Upper lobe of right lung (tissue), 1 donor: ENCODE data around the gene SMARCB1. TPM values are rescaled to one million over a fixed set of nuclear protein-coding genes. Genes with fewer than 3 reads are reported as not detected.
A peak's percentile ranks its signal among the peaks of the same experiment; 100 is the strongest.

Experiments used
- ATAC-seq: fragments of 200-7000 bp; cut with Tn5 transposase; one replicate; pipeline ENCODE4 v1.9.1; 2020; ENCODE audit warnings: mild to moderate bottlenecking, moderate library complexity
- DNase-seq: peaks from one replicate; pipeline ENCODE4 v3.0.0-alpha.2; 2020
- H3K27ac ChIP-seq: fragments of 200-600 bp; one replicate; pipeline ENCODE4 v1.8.0; 2022
- H3K27me3 ChIP-seq: fragments of 200-600 bp; one replicate; pipeline ENCODE4 v1.8.0; 2022; ENCODE audit warnings: mild to moderate bottlenecking
- H3K36me3 ChIP-seq: fragments of 200-600 bp; one replicate; pipeline ENCODE4 v1.8.0; 2022
- H3K4me1 ChIP-seq: fragments of 200-600 bp; one replicate; pipeline ENCODE4 v1.8.0; 2022
- H3K4me3 ChIP-seq: fragments of 200-600 bp; one replicate; pipeline ENCODE4 v1.8.0; 2022; ENCODE audit warnings: mild to moderate bottlenecking
- H3K9me3 ChIP-seq: fragments of 200-600 bp; one replicate; pipeline ENCODE4 v1.8.0; 2022
- CTCF ChIP-seq: fragments of 200-600 bp; IDR thresholded peaks from one replicate; pipeline ENCODE4 v1.8.0; 2022; ENCODE audit warnings: antibody characterized with exemption
- intact Hi-C: fragments of 100-400 bp; cut with DNase I; formaldehyde crosslinking; loops from one replicate; pipeline ENCODE4 v1.11.0; 2022
- total RNA-seq: library from RNA; stranded (reverse); fragmentation: NEBNext Ultra II Directional; extraction: Animal tissue kit (Norgen Biotek cat#: 25700); gene quantifications from one replicate; pipeline ENCODE4 v1.2.1, GENCODE V29; 2021
- donor health status: DM: no; HTN: yes; CAD: no; lungs with severe emphysema.

The SMARCB1 gene
- total RNA-seq, 1 donor from 2014 or later: 59.6 TPM

- peaks cover 82% of the 10 kb centered on the region for H3K36me3 ChIP-seq
- no peaks in the 10 kb centered on the region for H3K9me3 ChIP-seq
- no peak overlapping the region for H3K27ac ChIP-seq
- no peaks in the 10 kb centered on the region for H3K4me1 ChIP-seq
- intact Hi-C loops: no loop called here
- ATAC-seq (no peak), DNase-seq (no peak)
- H3K27me3 ChIP-seq: no peaks in the 10 kb centered on the region
- no peak for TF ChIP-seq CTCF
- no peak overlapping the region for H3K4me3 ChIP-seq
These were observed 40.7 kb downstream of the SMARCB1 start for GRCh38 chr22:23827351-23827995.

DNA sequence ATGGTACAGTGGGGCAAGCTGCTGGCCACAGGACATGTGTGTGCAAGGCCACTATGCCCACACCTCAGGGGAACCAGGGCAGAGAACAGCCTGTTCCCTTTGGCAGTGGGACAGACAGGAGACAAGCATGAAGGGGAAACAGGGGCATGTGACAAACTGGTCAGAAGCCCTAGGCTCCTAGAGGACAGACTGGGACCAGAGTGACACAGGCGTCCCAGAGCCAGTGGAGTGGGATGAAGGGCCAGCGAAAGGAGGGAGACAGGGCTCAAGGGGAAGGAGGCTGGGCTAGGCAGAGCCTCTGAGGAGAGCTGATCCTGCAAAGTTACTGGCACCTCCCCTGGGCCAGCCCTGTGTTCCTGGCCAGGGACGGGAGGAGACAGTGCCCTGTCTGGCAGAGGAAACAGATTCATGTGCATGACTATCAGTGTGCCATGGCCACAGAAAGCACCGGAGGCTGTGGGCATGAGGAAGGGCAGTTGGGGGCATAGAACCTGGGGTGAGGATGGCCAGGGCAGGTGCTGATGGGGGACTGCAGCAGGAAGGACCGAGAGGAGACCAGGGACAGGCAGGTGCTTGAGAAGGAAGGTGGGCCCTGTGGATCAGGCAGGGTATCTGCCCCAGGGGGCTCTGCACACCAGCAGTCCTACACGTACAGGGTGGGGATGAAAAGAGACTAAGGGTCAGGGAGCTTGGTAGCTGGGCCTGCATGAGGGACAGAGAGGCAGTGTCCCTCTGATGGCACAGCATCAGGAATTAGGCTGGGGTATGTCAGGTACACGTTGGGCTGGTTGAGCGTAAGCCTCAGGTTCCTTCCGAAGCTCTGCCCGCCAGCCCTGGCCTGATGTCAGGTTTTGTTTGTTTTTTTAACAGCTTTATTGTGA lies 42.3 kb downstream of the SMARCB1 start:
- no peak for DNase-seq
- Histone ChIP-seq H3K27me3 (no peaks in the 10 kb centered on the region), H3K9me3 (no peaks in the 10 kb centered on the region), H3K36me3 (peaks cover 81% of the 10 kb centered on the region), H3K4me1 (no peaks in the 10 kb centered on the region), H3K4me3 (no peak overlapping the region), H3K27ac (no peak overlapping the region)
- no peak for ATAC-seq
- intact Hi-C loops: no loop called here
- TF ChIP-seq CTCF: no peak

DNA sequence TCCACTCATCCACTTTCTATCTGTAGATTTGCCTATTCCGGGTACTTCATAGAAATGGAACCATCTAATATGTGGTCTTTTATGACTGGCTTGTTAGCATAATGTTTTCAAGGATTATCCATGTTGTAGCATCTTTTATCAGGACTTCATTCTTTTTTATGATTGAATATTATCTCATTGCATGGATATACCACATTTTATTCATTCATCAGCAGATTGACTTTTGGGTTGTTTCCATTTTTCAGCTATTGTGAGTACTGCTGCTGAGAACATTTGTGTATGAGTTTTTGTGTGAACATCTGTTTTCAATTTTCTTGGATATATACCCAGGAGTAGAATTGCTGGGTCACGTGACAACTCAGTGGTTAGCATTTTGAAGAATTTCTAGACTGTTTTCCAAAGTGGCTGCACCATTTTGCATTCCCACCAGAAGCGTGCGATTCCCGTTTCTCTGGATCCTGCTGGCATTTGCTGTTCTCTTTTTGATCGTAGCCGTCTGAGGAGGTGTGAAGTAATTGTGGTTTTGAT lies 43.1 kb downstream of the SMARCB1 start:
- TF ChIP-seq CTCF: no peak
- H3K4me1 ChIP-seq: no peaks in the 10 kb centered on the region
- DNase-seq (no peak), ATAC-seq (no peak)
- H3K27ac ChIP-seq: no peak overlapping the region
- H3K9me3 ChIP-seq: no peaks in the 10 kb centered on the region
- intact Hi-C loops: no loop called here
- no peak overlapping the region for H3K4me3 ChIP-seq
- H3K36me3 ChIP-seq: peaks cover 81% of the 10 kb centered on the region
- no peaks in the 10 kb centered on the region for H3K27me3 ChIP-seq

GRCh38 chr22:23831261-23831660 lies 44.5 kb downstream of the SMARCB1 start:
- TF ChIP-seq CTCF: no peak
- no peak overlapping the region for H3K4me3 ChIP-seq
- ATAC-seq (no peak), DNase-seq (peak; percentile 13)
- intact Hi-C loops: no loop called here
- H3K27ac ChIP-seq: no peak overlapping the region
- H3K9me3 ChIP-seq: no peaks in the 10 kb centered on the region
- H3K36me3 ChIP-seq: peaks cover 80% of the 10 kb centered on the region
- H3K4me1 ChIP-seq: no peaks in the 10 kb centered on the region
- no peaks in the 10 kb centered on the region for H3K27me3 ChIP-seq

- no peaks in the 10 kb centered on the region for H3K4me1 ChIP-seq
- DNase-seq (peak; percentile 43), ATAC-seq (no peak)
- H3K27ac ChIP-seq: no peak overlapping the region
- intact Hi-C loops: no loop called here
- H3K27me3 ChIP-seq: no peaks in the 10 kb centered on the region
- no peaks in the 10 kb centered on the region for H3K9me3 ChIP-seq
- no peak for TF ChIP-seq CTCF
- H3K36me3 ChIP-seq: peaks cover 77% of the 10 kb centered on the region
- H3K4me3 ChIP-seq: no peak overlapping the region
These were observed 45.0 kb downstream of the SMARCB1 start for GRCh38 chr22:23831781-23832180.
